HG03378 (cell line): ENCODE measurements around the gene RNF144A.

Experiments
- ATAC-seq: cut with Tn5 transposase; IDR thresholded peaks from one replicate; pipeline ENCODE4 v1.9.1; 2021; ENCODE audit warnings: mild to moderate bottlenecking, moderate library complexity; ENCODE audit not compliant: unreplicated experiment

RNF144A gene

DNA sequence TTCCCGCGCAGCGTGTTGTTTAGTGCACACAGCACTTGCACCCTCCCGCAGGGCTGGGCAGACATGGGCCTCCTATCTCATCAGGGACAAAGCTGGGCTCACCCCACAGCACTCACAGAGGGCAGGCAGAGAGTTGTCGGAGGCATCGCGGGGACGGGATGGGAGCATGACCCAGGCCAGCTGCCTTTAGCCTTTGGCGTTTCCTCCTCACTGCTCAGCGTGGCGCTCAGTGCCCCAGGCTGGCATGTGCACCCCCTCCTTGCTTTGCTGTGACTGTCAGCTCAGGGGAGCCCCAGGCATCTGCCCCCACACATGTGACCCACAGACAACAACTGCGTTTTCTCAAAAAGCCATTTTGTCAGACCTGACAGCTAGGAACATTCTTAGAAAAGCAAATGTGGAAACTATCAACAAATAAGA is 101.1 kb downstream of the RNF144A start:
- ATAC-seq: no peak

GRCh38 chr2:7018767-7019166 is 101.6 kb downstream of the RNF144A start:
- ATAC-seq: no peak

- ATAC-seq: no peak
Measured at GRCh38 chr2:7019191-7019590, 102.0 kb downstream of the RNF144A start.

DNA sequence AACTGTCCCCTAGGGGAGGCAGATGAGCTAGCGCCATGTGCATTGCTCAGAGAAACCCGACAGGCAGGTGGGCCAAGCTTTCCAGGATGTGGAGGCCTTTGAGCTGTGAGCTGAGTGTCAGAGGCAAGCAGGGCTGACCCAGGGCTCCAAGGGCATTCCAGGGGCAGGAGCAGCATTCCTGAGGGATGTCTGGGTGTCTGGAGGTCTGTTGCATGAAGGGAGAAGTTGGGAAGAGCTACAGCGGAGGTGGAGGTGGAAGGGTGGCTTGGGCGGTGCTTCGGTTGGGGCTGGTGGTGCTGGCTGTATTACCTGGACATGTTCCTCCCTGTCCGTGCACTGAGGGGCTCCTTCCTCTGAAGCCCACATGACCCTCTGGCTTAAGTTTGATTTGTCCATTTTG is 102.8 kb downstream of the RNF144A start:
- ATAC-seq: no peak

- no peak for ATAC-seq
Measured at GRCh38 chr2:7020468-7020867, 103.3 kb downstream of the RNF144A start.

- no peak for ATAC-seq
Measured at GRCh38 chr2:7020939-7021470, 103.8 kb downstream of the RNF144A start.

DNA sequence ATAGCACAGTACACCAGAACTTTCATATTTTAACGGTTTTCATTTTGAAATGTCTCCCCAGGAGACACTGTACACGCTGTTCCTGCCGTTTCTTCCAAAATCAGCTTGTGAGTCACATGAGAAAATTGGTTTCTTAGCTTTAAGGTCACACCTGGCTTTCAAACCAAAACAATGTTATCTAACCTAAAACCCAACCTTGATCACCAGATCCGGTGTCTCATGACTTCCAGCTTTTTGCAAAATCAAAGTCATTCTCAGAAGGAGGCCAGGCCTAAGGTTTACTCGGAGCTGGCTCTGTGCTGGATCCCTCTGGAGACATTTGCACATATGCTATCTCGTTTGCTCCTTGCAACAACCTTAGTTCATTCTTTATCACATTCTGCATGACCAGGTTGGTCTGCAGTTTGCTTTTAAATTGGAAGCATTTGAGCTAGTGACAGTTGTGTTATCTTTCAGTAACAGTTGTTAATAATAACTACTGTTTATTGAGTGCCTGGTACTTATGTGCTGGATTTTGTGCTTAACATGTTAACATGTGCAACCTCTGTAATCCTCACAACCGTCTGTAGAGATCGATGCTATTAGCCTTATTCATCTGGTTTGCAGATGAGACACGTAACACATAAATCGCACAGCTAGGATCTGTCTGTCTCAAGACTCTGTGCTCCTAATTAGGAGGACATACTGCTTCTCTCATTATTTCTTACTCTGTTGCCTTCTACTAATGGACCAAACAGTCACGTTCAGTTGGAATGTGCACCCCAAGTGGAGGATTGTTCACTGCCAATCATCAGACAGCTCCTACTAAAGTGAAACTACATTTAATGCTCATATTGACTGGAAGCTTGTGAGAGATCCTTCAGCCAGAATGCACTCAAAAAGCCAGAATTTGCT is 105.5 kb downstream of the RNF144A start:
- ATAC-seq: no peak

- ATAC-seq: no peak
Measured at GRCh38 chr2:7023542-7023941, 106.3 kb downstream of the RNF144A start.

DNA sequence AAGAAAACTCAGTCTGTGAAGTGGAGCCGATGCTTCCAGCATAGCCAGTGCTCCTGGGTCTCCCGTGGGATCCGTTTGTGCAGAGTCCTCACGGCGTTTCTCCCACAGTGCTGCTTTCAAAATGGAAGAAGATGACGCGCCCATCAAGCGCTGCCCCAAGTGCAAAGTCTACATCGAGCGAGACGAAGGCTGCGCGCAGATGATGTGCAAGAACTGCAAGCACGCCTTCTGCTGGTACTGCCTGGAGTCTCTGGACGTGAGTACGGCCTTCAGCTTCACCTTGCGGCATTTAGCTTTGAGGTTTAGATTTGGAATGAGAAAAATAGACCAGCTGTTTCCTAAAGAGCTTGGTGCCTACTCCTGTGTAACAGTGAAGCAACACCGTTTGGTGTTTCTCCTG is 107.0 kb downstream of the RNF144A start:
- no peak for ATAC-seq

GRCh38 chr2:7025082-7025481 is 107.9 kb downstream of the RNF144A start:
- no peak for ATAC-seq

DNA sequence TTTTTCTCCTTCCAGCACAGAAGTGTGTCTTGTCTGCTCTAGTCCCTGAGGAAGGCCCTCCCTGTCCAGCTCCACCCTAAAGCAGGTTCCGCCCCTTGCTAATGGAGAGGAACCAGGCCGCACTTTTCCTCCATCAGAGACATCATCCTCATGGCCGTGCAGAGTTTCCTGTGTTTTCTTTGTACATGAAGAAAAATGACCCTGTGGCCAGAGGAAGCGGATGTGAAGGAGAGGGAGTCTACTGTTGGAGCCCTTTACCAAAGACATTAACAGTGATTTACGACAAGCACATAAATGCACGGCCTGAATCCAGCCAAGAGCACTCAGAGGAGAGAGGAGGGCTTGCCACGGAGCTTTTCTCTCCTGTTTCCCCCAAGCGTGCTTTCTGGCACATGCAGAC is 109.5 kb downstream of the RNF144A start:
- no peak for ATAC-seq

DNA sequence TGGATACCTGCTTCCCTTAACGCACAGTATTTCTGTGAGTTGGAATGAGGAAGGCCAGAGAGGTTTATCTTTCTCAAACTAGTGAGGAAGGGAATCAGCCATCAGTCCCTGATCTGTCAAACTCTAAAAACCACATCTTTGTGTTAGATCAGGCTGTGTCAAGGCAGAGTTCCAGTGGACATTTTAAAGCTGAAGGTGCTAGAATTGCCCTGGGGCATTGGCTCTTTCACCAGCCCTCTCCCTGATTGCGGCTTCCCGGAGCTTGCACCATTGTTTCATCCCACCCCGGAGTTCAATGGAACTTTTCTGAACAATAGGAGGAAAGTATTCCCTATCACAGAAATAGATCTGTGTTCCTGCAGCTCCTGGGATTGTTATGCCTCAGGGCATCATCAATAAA is 110.2 kb downstream of the RNF144A start:
- no peak for ATAC-seq

DNA sequence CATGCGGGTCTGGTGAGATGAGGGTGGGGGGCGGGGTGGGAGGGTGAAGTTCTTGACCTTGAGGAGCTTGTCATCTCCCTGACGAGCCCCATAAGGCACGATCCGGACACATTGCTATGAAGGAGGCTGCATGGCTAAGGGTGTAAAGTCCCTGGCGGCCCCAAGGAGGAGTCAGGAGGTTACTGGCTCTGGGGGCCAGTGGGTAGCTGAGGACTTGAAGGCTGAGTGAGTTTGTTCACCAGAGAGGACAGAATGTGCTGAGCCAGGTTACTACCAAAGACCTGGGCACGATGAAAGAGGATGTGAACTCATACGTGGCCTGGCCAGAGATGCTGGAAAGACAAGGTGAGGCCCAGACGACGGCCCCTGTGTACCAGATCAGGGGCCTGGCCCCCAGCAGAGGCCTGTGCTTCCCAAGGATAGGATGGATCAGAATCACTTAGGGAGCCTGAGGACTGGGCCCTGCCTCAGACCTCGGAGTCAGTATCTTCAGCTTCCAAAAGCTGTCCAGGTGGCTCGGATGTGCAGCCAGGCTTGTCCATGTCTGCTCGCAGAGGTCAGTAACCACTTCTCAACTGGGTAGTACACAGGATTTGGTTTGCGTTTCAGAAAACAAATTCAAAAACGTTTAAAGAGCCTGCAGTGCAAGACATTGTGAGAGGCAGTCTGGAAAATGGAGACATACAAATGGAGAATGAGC is 110.9 kb downstream of the RNF144A start:
- no peak for ATAC-seq

DNA sequence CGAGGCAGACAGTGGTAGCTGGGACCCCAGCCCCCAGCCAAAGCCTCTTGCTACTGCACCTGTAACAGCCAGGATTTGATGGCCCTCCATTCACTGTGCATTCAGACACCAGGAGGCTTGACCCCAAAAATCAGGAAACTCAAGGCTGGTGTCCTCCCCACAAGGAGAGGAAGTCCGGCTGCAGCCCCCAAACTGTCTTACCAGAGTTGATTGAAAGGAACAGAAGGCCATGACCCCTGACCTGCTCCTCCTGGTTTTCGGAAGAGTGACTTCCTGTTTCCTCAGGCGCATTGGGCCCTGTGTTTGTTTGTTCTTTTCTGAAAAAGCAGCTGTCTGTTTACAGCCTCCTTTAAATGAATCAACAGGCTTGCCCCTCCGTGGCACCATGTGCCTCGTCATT is 111.6 kb downstream of the RNF144A start:
- ATAC-seq: no peak

DNA sequence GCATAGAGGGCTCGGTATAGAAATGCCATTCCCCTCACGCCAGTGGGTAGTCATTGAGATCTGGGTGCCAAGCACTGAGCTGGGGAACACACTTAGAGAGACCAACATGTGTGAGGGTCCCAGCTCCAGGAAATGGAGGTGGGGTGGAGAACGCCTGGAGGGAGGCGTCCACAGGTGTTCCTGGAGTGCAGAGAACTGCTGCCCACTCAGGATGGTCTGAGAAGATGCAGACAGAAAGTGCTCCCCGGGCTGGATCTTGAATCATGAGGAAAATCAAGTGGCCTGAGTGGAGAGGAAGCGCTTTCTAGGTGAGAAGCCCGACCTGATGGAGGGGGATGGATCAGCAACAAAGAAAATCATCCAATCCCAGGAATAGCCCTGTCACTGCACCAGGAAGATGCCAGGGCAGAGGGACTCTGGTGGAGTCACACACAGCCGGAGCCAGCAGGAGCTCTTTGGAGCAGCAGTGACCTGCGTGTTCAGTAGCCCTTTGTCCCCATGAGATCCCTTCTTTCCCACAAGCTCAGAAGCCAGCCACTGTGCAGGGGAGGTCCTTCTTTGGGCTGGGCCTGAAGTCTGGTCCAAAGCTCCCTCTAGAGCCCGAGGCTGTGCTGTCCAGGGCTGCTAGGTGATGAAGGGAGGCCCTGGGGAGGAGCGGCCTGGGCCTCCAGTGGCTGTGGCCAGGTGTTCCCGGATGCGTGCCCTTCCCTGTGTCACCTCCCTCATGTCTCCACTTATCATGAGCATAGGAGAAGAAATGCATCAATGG is 112.3 kb downstream of the RNF144A start:
- ATAC-seq: no peak

DNA sequence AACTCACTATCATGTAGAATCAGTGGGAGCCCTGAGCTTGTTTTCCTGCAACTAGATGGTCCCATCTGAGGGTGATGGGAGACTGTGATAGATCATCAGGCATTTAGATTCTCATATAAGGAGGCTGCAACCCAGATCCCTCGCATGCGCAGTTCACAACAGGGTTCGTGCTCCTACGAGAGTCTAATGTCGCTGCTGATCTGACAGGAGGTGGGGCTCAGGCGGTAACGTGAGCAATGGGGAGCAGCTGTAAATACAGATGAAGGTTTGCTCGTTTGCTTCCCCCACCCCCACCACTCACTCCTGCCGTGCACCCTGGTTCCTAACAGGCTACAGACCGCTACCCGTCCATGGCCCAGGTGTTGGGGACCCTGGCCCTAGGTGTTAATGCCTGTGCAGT is 113.6 kb downstream of the RNF144A start:
- ATAC-seq: no peak

DNA sequence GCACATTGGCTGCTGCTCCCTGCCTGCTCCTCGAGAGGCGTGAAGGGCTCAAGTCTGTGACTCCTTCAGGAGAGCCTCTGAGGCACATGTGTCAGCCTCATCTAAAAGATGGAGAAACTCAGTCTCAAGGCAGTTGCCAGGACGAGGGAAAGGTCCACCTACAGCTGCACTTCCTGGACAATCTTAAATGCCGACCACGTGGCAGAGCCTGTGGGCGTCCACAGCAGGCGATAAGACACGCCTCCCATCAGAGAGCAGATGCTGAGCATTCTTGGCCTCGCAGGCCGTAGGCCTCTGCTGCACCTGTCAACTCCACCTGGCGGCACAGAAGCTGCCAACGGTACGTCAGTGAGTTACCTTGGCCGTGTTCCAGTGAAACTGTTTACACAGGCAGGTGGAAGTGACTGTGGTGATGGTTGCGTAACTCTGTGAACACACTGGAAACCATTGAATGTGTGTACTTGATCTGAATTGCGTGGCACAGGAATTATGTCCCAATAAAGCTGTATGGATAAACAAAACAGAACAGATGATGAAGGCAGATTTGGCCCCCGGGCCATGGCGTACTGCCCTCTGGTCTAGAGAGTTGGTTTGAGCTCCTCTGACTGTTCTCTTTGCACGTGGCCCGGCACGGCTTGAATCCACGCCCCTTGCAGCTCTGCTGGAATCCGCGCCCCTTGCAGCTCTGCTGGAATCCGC is 114.5 kb downstream of the RNF144A start:
- ATAC-seq: no peak

DNA sequence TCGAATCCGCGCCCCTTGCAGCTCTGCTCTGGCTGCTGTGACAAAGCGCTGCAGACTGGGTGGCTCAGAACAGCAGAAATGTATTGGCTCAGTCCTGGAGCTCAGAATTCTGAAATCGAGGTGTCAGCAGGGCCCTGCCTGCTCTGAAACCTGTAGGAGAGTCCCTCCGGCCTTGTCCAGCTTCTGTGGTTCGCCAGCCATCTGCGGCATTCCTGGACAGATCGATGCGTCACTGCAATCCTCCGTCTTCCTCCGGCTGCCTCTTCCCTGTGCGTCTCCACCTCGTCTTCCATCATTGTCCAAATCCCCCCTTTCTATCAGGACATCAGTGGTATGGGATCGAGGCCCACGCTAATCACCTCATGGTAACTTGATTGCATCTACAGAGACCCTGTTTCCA is 115.2 kb downstream of the RNF144A start:
- no peak for ATAC-seq

DNA sequence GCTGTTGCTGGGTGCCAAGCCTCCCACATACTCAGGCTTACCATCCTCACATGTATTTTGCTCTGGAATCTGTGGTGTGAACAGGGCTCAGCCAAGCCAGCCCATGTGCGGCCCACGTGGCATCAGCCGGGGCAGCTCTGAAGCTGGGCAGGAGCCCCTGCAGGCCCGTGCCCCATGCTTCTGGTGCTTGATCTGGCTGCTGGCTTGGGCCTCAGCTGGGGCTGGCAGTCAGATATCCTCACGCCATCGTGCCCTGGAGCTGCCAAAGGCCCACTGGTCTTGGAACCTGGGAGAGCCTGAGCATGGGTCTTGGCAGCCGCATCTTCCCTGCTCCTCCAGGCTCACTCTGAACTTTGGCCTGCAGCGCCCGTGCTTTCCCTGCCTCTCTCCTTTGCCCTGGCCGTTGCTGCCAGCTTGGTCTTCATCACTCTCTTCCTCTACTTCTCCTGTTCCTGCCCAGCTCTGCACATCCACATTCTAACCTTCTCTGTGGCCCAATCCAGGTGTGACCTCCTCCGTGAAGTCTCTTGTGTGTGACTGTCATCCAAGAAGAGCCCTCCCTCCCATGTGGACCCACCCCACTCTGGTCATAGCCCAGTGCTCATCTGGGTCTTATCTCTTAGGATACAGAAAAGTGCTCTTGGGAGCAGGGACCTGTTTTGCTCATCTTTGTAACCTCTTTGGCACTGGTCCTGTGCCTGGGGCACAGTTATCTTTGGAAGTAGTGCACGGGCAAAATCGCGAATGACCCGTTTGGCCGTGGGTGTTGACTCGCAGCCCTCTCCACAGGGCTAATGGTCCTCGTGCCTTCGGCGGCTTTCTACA is 116.1 kb downstream of the RNF144A start:
- ATAC-seq: no peak

DNA sequence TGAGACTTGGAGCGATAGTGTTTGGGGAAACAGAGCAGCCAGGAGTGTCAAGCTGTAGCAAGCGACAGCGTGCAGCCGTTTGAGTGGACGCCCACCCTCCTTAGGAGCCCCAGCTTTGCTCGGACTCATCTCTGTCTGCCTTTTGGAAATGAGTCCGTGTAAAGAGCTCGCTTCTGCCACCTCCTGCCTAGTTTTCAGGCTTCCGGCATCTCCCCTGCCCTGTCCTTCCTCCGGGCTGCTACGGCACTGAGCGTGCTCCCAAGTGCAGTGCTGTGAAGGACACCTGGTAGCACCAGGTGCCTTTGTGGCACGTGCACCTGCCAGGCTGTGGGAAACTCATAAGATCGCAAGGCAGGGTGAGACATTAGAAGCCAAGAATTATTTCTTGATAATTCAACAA is 117.1 kb downstream of the RNF144A start:
- no peak for ATAC-seq
